Activated T-helper 1 cell treated with Interleukin-2 at 50 U/mL for 16 hours (primary cell): Measurements from ENCODE around the gene TFB1M.
"Not testable (repeated sequence)": the region's sequence is repeated elsewhere in the genome, so short reads cannot be mapped to it uniquely, and the experiment has no call there.

Experiments
- DNase-seq: peaks from one replicate; pipeline ENCODE4 v3.0.0-alpha.2; 2020; ENCODE audit warnings: low read depth

TFB1M gene

GRCh38 chr6:155329460-155330132, 15.3 kb upstream of the TFB1M start:
- DNase-seq, result no peak

- DNase-seq, result no peak
Observed at GRCh38 chr6:155328539-155329459, 14.5 kb upstream of the TFB1M start.

GRCh38 chr6:155328074-155328538, 13.8 kb upstream of the TFB1M start:
- no peak for DNase-seq

GRCh38 chr6:155327326-155328073, 13.2 kb upstream of the TFB1M start:
- peak; percentile 17 for DNase-seq

- DNase-seq, result no peak
Observed at GRCh38 chr6:155325700-155326516, 11.6 kb upstream of the TFB1M start.

GRCh38 chr6:155324993-155325392, 10.7 kb upstream of the TFB1M start:
- no peak for DNase-seq

- DNase-seq, result no peak
Observed at GRCh38 chr6:155324172-155324571, 9.9 kb upstream of the TFB1M start.

GRCh38 chr6:155319902-155320301, 5.6 kb upstream of the TFB1M start:
- no peak for DNase-seq

GRCh38 chr6:155317186-155317585, 2.9 kb upstream of the TFB1M start:
- no peak for DNase-seq

GRCh38 chr6:155316419-155316818, 2.1 kb upstream of the TFB1M start:
- DNase-seq, result no peak

GRCh38 chr6:155315516-155315871, 1.2 kb upstream of the TFB1M start:
- DNase-seq, result no peak

- no peak for DNase-seq
Observed at GRCh38 chr6:155314773-155315515, 660 bp upstream of the TFB1M start.

GRCh38 chr6:155313602-155314091, 637 bp downstream of the TFB1M start:
- DNase-seq, result no peak

- DNase-seq, result not testable (repeated sequence)
Observed at GRCh38 chr6:155312950-155313349, 1.3 kb downstream of the TFB1M start.

- DNase-seq, result no peak
Observed at GRCh38 chr6:155311583-155311982, 2.7 kb downstream of the TFB1M start.

- no peak for DNase-seq
Observed at GRCh38 chr6:155311086-155311485, 3.2 kb downstream of the TFB1M start.

GRCh38 chr6:155310596-155310995, 3.7 kb downstream of the TFB1M start:
- DNase-seq, result no peak

GRCh38 chr6:155309150-155309549, 5.1 kb downstream of the TFB1M start:
- DNase-seq, result no peak

- DNase-seq, result no peak
Observed at GRCh38 chr6:155306958-155307357, 7.3 kb downstream of the TFB1M start.

- no peak for DNase-seq
Observed at GRCh38 chr6:155303361-155303870, 10.9 kb downstream of the TFB1M start.

- DNase-seq, result no peak
Observed at GRCh38 chr6:155301867-155302266, 12.4 kb downstream of the TFB1M start.
